H1 (cell line): ENCODE results near the gene RDH11. TPM values are rescaled to one million over a fixed set of nuclear protein-coding genes. Genes with fewer than 3 reads are reported as not detected.

ENCODE experiments used
- ASH2L ChIP-seq: fragments of 200-600, 300-600 bp; sonication (generic); IDR thresholded peaks from one replicate; pipeline ENCODE4 v1.7.1; 2017; ENCODE audit warnings: low read length
- ATF2 ChIP-seq: IDR thresholded peaks from 2 replicates; pipeline ENCODE4 v1.6.1; 2012; ENCODE audit warnings: low read length, inconsistent platforms
- CHD2 ChIP-seq: IDR thresholded peaks from 2 replicates; pipeline ENCODE4 v1.6.1; 2012; ENCODE audit warnings: low read length, improper control_type of control experiment
- E2F6 ChIP-seq: IDR thresholded peaks from 2 replicates; pipeline ENCODE4 v1.6.1; 2012; ENCODE audit warnings: inconsistent platforms
- GTF2F1 ChIP-seq: IDR thresholded peaks from 2 replicates; pipeline ENCODE4 v1.6.1; 2012; ENCODE audit warnings: low read depth, low read length, improper control_type of control experiment, borderline replicate concordance
- HDAC2 ChIP-seq, 2 experiments: fragments of 300-600 bp in 1 of 2; sonication (generic) in 1 of 2; IDR thresholded peaks; 2 replicates each; pipeline ENCODE4 v1.6.1; 2011 to 2012; ENCODE audit warnings: low read depth in 2 of 2, low read length in 2 of 2, mild to moderate bottlenecking in 2 of 2, moderate library complexity in 2 of 2, borderline replicate concordance in 1 of 2, inconsistent platforms in 1 of 2
- KDM4A ChIP-seq: IDR thresholded peaks from one replicate; pipeline ENCODE4 v1.7.1; 2012; ENCODE audit warnings: low read depth, mild to moderate bottlenecking, moderate library complexity, low read length, inconsistent platforms; ENCODE audit not compliant: severe bottlenecking
- MAX ChIP-seq: IDR thresholded peaks from 2 replicates; pipeline ENCODE4 v1.6.1; 2012; ENCODE audit warnings: inconsistent platforms
- SAP30 ChIP-seq: fragments of 300-600 bp; sonication (generic); IDR thresholded peaks from 2 replicates; pipeline ENCODE4 v1.7.1; 2012; ENCODE audit warnings: low read length, moderate library complexity, mild to moderate bottlenecking, inconsistent platforms; ENCODE audit not compliant: insufficient read depth, insufficient replicate concordance
- SP4 ChIP-seq: IDR thresholded peaks from 2 replicates; pipeline ENCODE4 v1.6.1; 2012; ENCODE audit warnings: low read length, inconsistent platforms
- TBP ChIP-seq: IDR thresholded peaks from 2 replicates; pipeline ENCODE4 v1.6.1; 2011; ENCODE audit warnings: low read depth, low read length, improper control_type of control experiment
- YY1 ChIP-seq: IDR thresholded peaks from 2 replicates; pipeline ENCODE4 v1.6.1; 2011; ENCODE audit warnings: low read depth, mild to moderate bottlenecking, low read length
- polyA plus RNA-seq, 7 experiments: library from polyadenylated mRNA; depleted of rRNA in 3 of 7; stranded (reverse) in 5 of 7; unstranded in 2 of 7; fragments of >200 nt in 5 of 7; fragments of 200-250 nt in 2 of 7; gene quantifications; 1 replicate in 5 of 7; 2 replicates in 1 of 7; 4 replicates in 1 of 7; pipeline versions ENCODE4 v1.2.1 to v1.2.3, GENCODE V29; 2011 to 2013; ENCODE audit warnings: missing spikeins in 2 of 7, mixed read lengths in 2 of 7
- total RNA-seq: library from RNA; stranded (reverse); fragmentation: NEBNext Ultra II Directional; extraction: Animal tissue kit (Norgen Biotek cat#: 25700); gene quantifications from 2 replicates; pipeline ENCODE4 v1.2.1, GENCODE V29; 2021
- TF ChIP-seq, protein P1 (sequence below), 3 experiments: IDR thresholded peaks; 1 replicate in 2 of 3; 2 replicates in 1 of 3; pipeline versions ENCODE4 v1.5.1 to v1.6.1; 2011; ENCODE audit warnings: low read length in 3 of 3, mild to moderate bottlenecking in 3 of 3, inconsistent platforms in 2 of 3, low read depth in 1 of 3, moderate library complexity in 1 of 3; ENCODE audit not compliant: insufficient read depth in 1 of 3; ENCODE audit errors: control extremely low read depth in 1 of 3

Gene RDH11
- total and polyA plus RNA-seq, 2 of the 8 experiments (the other 6 are each of a cell fraction or from before 2014, with no cell fraction given): 104 to 117 TPM

DNA sequence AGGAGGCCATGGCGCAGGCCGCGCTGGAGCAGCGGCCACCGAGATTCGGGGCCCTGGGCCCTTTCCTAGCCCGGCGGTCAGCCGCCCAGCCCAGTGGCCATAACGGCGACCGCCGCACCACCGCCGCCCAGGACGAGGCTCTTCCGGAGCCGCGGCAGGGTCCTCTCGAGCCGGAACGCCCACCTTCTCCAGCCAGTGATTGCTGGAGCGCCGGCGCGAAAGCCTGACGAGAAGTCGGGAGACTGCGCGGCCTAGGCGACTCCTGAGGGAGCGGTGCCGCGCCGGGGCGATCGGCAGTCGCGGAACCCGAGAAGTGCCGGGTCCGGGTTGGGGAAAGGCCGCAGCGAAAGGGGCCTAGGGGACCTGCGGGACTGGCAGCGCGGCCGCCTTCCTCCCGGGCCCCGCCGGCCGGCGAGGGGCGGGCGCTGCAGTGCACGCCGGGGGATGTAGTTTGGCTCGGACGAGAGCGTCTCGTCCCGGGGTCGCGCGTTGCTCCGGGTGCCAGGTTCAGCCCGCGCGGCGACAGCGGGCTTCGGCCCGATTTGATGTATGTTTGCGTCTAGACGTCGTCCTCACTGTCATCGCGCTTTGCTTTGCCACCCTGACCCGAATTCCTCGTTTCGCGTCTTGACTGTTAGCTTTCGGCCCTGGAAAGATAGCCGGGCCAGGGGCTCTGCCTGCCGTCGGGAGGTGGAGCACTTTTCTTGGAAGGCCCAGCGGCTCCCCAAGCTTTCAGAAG lies 20.9 kb downstream of the RDH11 start, which contains the start of gene VTI1B (continued):
- TF ChIP-seq SAP30: peak; percentile 48
- TF ChIP-seq ATF2: no peak
- peak; percentile 73; the same call in 1 of the 2 replicates for TF ChIP-seq CHD2
- peak; percentile 91 for TF ChIP-seq ASH2L
- TF ChIP-seq, protein P1, sequence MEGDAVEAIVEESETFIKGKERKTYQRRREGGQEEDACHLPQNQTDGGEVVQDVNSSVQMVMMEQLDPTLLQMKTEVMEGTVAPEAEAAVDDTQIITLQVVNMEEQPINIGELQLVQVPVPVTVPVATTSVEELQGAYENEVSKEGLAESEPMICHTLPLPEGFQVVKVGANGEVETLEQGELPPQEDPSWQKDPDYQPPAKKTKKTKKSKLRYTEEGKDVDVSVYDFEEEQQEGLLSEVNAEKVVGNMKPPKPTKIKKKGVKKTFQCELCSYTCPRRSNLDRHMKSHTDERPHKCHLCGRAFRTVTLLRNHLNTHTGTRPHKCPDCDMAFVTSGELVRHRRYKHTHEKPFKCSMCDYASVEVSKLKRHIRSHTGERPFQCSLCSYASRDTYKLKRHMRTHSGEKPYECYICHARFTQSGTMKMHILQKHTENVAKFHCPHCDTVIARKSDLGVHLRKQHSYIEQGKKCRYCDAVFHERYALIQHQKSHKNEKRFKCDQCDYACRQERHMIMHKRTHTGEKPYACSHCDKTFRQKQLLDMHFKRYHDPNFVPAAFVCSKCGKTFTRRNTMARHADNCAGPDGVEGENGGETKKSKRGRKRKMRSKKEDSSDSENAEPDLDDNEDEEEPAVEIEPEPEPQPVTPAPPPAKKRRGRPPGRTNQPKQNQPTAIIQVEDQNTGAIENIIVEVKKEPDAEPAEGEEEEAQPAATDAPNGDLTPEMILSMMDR (IDR thresholded peaks at IDR 0.05; ENCODE audit: control extremely low read depth in 1 of 3, insufficient read depth in 1 of 3, low read depth in 1 of 3, low read length in 3 of 3): peak in 1 of 3 experiments; percentile 9; a peak in 1 of 4 replicates
- no peak for TF ChIP-seq E2F6
- TF ChIP-seq HDAC2 (IDR thresholded peaks at IDR 0.05; ENCODE audit: borderline replicate concordance in 1 of 2, low read depth in 2 of 2, low read length in 2 of 2): peak in 1 of 2 experiments; percentile 22; a peak in 1 of 4 replicates
- 0 out of 2 replicates have a peak, but pooled peaks have one; percentile 60 for TF ChIP-seq YY1
- peak; percentile 48 for TF ChIP-seq KDM4A
- TF ChIP-seq GTF2F1: no peak
- TF ChIP-seq TBP: peak; percentile 37
- TF ChIP-seq SP4: peak; percentile 99
- TF ChIP-seq MAX: peak; percentile 48; the same call in 1 of the 2 replicates
- TF ChIP-seq, all 59 proteins: peak for 19
